PC-3 (cell line): ENCODE measurements around the gene CKAP5. TPM values are rescaled to one million over a fixed set of nuclear protein-coding genes. Genes with fewer than 3 reads are reported as not detected.

ENCODE experiments used
- ATAC-seq: fragments of 200-7000 bp; cut with Tn5 transposase; 2 replicates; pipeline ENCODE4 v1.9.1; 2020; ENCODE audit warnings: mild to moderate bottlenecking, moderate library complexity
- BruUV-seq: library from RNA; stranded (reverse); fragments of 400-500 nt; replicated peaks from 2 replicates; lab custom pipeline; 2021; lab: Mats Ljungman, UMichigan
- CTCF ChIA-PET: fragments of 300-600 bp; sonication (Branson Sonifier 250); formaldehyde crosslinking; loops from one replicate; lab custom pipeline; 2022; ENCODE audit warnings: antibody characterized with exemption; lab: Charles Lee
- POLR2A ChIA-PET: fragments of 300-600 bp; sonication (Branson Sonifier 250); formaldehyde crosslinking; loops from one replicate; lab custom pipeline; 2022; ENCODE audit warnings: antibody characterized with exemption; ENCODE audit not compliant: unreplicated experiment; lab: Charles Lee
- DNase-seq: peaks from one replicate; pipeline ENCODE4 v3.0.0-alpha.2; 2015
- H2AFZ ChIP-seq: fragments of 300-600 bp; sonication (generic); 2 replicates; pipeline ENCODE4 v1.6.0; 2016; ENCODE audit warnings: antibody characterized with exemption, low read length
- H3F3A ChIP-seq: fragments of 300-600 bp; sonication (generic); one replicate; pipeline ENCODE4 v1.6.0; 2017; ENCODE audit warnings: antibody characterized with exemption, low read length, control low read depth, mild to moderate bottlenecking; ENCODE audit not compliant: unreplicated experiment
- H3K27ac ChIP-seq: fragments of 300-600 bp; sonication (generic); 2 replicates; pipeline ENCODE4 v1.5.1; 2016; ENCODE audit warnings: mild to moderate bottlenecking, low read length
- H3K27me3 ChIP-seq: fragments of 300-600 bp; sonication (generic); 2 replicates; pipeline ENCODE4 v1.6.1; 2016; ENCODE audit warnings: low read length, mixed read lengths
- H3K36me3 ChIP-seq: fragments of 300-600 bp; sonication (generic); 2 replicates; pipeline ENCODE4 v1.6.1; 2016; ENCODE audit warnings: low read depth, mixed run types, low read length, mixed read lengths
- H3K4me1 ChIP-seq: fragments of 300-600 bp; sonication (generic); 2 replicates; pipeline ENCODE4 v1.5.1; 2016; ENCODE audit warnings: low read length; ENCODE audit not compliant: insufficient read depth
- H3K4me2 ChIP-seq: fragments of 300-600 bp; sonication (generic); 2 replicates; pipeline ENCODE4 v1.6.0; 2016; ENCODE audit warnings: low read length
- H3K4me3 ChIP-seq: fragments of 300-600 bp; sonication (generic); 2 replicates; pipeline ENCODE4 v1.5.1; 2016; ENCODE audit warnings: mild to moderate bottlenecking, low read length, mixed read lengths
- H3K79me2 ChIP-seq: fragments of 300-600 bp; sonication (generic); 2 replicates; pipeline ENCODE4 v1.6.1; 2017; ENCODE audit warnings: low read length, mixed read lengths
- H3K9ac ChIP-seq: fragments of 300-600 bp; sonication (generic); 2 replicates; pipeline ENCODE4 v1.6.0; 2016; ENCODE audit warnings: mild to moderate bottlenecking, low read length
- H3K9me2 ChIP-seq: fragments of 300-600 bp; sonication (generic); replicated peaks from 2 replicates; pipeline ENCODE4 v1.6.1; 2016; ENCODE audit warnings: mixed run types, low read length, mixed read lengths
- H3K9me3 ChIP-seq: fragments of 300-600 bp; sonication (generic); 2 replicates; pipeline ENCODE4 v1.6.1; 2016; ENCODE audit warnings: low read length, mixed read lengths
- H4K20me1 ChIP-seq: fragments of 300-600 bp; sonication (generic); 2 replicates; pipeline ENCODE4 v1.6.1; 2016; ENCODE audit warnings: low read length, mixed read lengths
- CTCF ChIP-seq: fragments of 300-600 bp; sonication (generic); conservative IDR thresholded peaks from 2 replicates; pipeline ENCODE4 v1.5.1; 2017; ENCODE audit warnings: antibody characterized with exemption, low read depth, mild to moderate bottlenecking, low read length
- EZH2 ChIP-seq: fragments of 300-600 bp; sonication (generic); IDR thresholded peaks from one replicate; pipeline ENCODE4 v1.6.1; 2017; ENCODE audit warnings: antibody characterized with exemption, mild to moderate bottlenecking, low read length; ENCODE audit not compliant: unreplicated experiment
- EZH2phosphoT487 ChIP-seq: fragments of 300-600 bp; sonication (generic); IDR thresholded peaks from 2 replicates; pipeline ENCODE4 v1.6.1; 2018; ENCODE audit warnings: mild to moderate bottlenecking, antibody characterized with exemption, low read length, borderline replicate concordance
- intact Hi-C: fragments of 100-400 bp; cut with micrococcal nuclease; formaldehyde crosslinking; loops from 2 replicates; pipeline ENCODE4 v1.9.0; 2023
- total RNA-seq: library from RNA; depleted of rRNA; stranded (reverse); fragments of >200 nt; gene quantifications from 2 replicates; pipeline ENCODE4 v1.2.3, GENCODE V29; 2014

CKAP5 gene
- total RNA-seq, 1 experiment from 2014 or later: 86.4 TPM

GRCh38 chr11:46733234-46733633 is 112.8 kb downstream of the CKAP5 start:
- Histone ChIP-seq H3K27ac (no peak overlapping the region), H3K27me3 (no peaks in the 10 kb centered on the region), H3K9me3 (no peaks in the 10 kb centered on the region), H3K4me2 (no peak overlapping the region), H3K9me2 (no peaks in the 10 kb centered on the region), H3K4me1 (no peaks in the 10 kb centered on the region; the same call in none of the 2 replicates), H3K4me3 (no peak overlapping the region), H4K20me1 (no peaks in the 10 kb centered on the region), H3K9ac (no peak overlapping the region), H3K36me3 (no peaks in the 10 kb centered on the region), H2AFZ (no peak overlapping the region), H3K79me2 (no peaks in the 10 kb centered on the region), H3F3A (no peaks in the 10 kb centered on the region)
- no peak for TF ChIP-seq EZH2phosphoT487
- TF ChIP-seq EZH2: no peak
- no peak for TF ChIP-seq CTCF
- BruUV-seq: no TSS peak
- intact Hi-C loops: no loop called here
- ChIA-PET CTCF (no interaction called here), POLR2A (no interaction called here)
- ATAC-seq (no peak), DNase-seq (no peak)

- H3K79me2 ChIP-seq: no peaks in the 10 kb centered on the region
- CTCF ChIA-PET: no interaction called here
- ATAC-seq (no peak), DNase-seq (no peak)
- no peak overlapping the region for H3K4me3 ChIP-seq
- POLR2A ChIA-PET: no interaction called here
- no peaks in the 10 kb centered on the region for H3K27me3 ChIP-seq
- H3K4me2 ChIP-seq: no peak overlapping the region
- no peak overlapping the region for H3K9ac ChIP-seq
- no peaks in the 10 kb centered on the region for H3F3A ChIP-seq
- no peaks in the 10 kb centered on the region for H3K9me2 ChIP-seq
- no peak overlapping the region for H3K27ac ChIP-seq
- TF ChIP-seq EZH2 (no peak), EZH2phosphoT487 (no peak), CTCF (no peak)
- no peaks in the 10 kb centered on the region; the same call in none of the 2 replicates for H3K4me1 ChIP-seq
- H3K36me3 ChIP-seq: no peaks in the 10 kb centered on the region
- no peak overlapping the region for H2AFZ ChIP-seq
- H3K9me3 ChIP-seq: no peaks in the 10 kb centered on the region
- intact Hi-C loops: no loop called here
- H4K20me1 ChIP-seq: no peaks in the 10 kb centered on the region
- BruUV-seq: no TSS peak
Measured at GRCh38 chr11:46731545-46731944, 114.5 kb downstream of the CKAP5 start.

GRCh38 chr11:46729110-46730027 is 116.7 kb downstream of the CKAP5 start:
- CTCF ChIA-PET: no interaction called here
- Histone ChIP-seq H3K4me1 (no peaks in the 10 kb centered on the region), H3K4me2 (no peak overlapping the region), H3K27ac (no peak overlapping the region), H3K79me2 (no peaks in the 10 kb centered on the region), H3K27me3 (no peaks in the 10 kb centered on the region), H3K4me3 (no peak overlapping the region), H3K9me2 (no peaks in the 10 kb centered on the region), H3F3A (no peaks in the 10 kb centered on the region), H3K36me3 (no peaks in the 10 kb centered on the region), H4K20me1 (no peaks in the 10 kb centered on the region), H2AFZ (no peak overlapping the region), H3K9ac (no peak overlapping the region), H3K9me3 (no peaks in the 10 kb centered on the region)
- DNase-seq (peak; percentile 34), ATAC-seq (peak; percentile 38; the same call in 1 of the 2 replicates)
- intact Hi-C loops: no loop called here
- no TSS peak for BruUV-seq
- no peak for TF ChIP-seq EZH2
- no peak for TF ChIP-seq CTCF
- no peak for TF ChIP-seq EZH2phosphoT487
- POLR2A ChIA-PET: no interaction called here
